SK-N-SH (cell line): ENCODE data around the gene PRDM10. TPM values are rescaled to one million over a fixed set of nuclear protein-coding genes. Genes with fewer than 3 reads are reported as not detected.

ENCODE experiments used
- CTCF ChIA-PET: fragments of 300-600, 350-600 bp; formaldehyde crosslinking; extraction: SDS; loops from one replicate; lab custom pipeline; 2021; lab: Yijun Ruan, JAX
- POLR2A ChIA-PET: fragments of 350-600 bp; sonication (Branson Sonifier 250); formaldehyde crosslinking; extraction: SDS; loops from one replicate; lab custom pipeline; 2020; ENCODE audit warnings: antibody characterized with exemption, inconsistent platforms; lab: Yijun Ruan, JAX
- DNase-seq: peaks from one replicate; pipeline ENCODE4 v3.0.0; 2012
- H2AFZ ChIP-seq: fragments of 200-600 bp; sonication (generic); 2 replicates; pipeline ENCODE4 v1.8.1; 2016; ENCODE audit warnings: antibody characterized with exemption, mild to moderate bottlenecking, low read depth
- H3F3A ChIP-seq: fragments of 200-600 bp; sonication (generic); replicated peaks from 2 replicates; pipeline ENCODE3; 2016; ENCODE audit warnings: antibody characterized with exemption, mild to moderate bottlenecking; ENCODE audit not compliant: insufficient read depth
- H3K27ac ChIP-seq, 2 experiments: fragments of 200-500 bp in 1 of 2; fragments of 200-600 bp in 1 of 2; sonication (Bioruptor generic) in 1 of 2; sonication (generic), shearing (Covaris generic) in 1 of 2; 2 replicates each; pipeline versions ENCODE4 v1.5.1 to v1.6.1; 2014 to 2016; ENCODE audit warnings: low read depth in 2 of 2, inconsistent platforms in 1 of 2, low read length in 1 of 2, mild to moderate bottlenecking in 1 of 2, mixed read lengths in 1 of 2
- H3K27me3 ChIP-seq: fragments of 200-600 bp; sonication (generic), shearing (Covaris generic); 2 replicates; pipeline ENCODE4 v1.6.1; 2016; ENCODE audit warnings: mixed run types; ENCODE audit not compliant: insufficient read depth
- H3K36me3 ChIP-seq, 2 experiments: fragments of 200-500 bp in 1 of 2; fragments of 200-600 bp in 1 of 2; sonication (Bioruptor generic) in 1 of 2; sonication (generic) in 1 of 2; replicated peaks in 1 of 2; 2 replicates each; pipeline versions ENCODE3 to v1.5.1; 2014 to 2016; ENCODE audit warnings: low read length in 1 of 2, mild to moderate bottlenecking in 1 of 2; ENCODE audit not compliant: insufficient read depth in 2 of 2, control insufficient read depth in 1 of 2
- H3K4me1 ChIP-seq, 2 experiments: fragments of 200-500 bp in 1 of 2; fragments of 200-600 bp in 1 of 2; sonication (Bioruptor generic) in 1 of 2; sonication (generic), shearing (Covaris generic) in 1 of 2; 2 replicates each; pipeline versions ENCODE4 v1.5.1 to v1.6.1; 2014 to 2016; ENCODE audit warnings: low read depth in 1 of 2, low read length in 1 of 2, mixed run types in 1 of 2; ENCODE audit not compliant: insufficient read depth in 2 of 2, control insufficient read depth in 1 of 2
- H3K4me2 ChIP-seq: fragments of 200-600 bp; sonication (generic), shearing (Covaris generic); 2 replicates; pipeline ENCODE4 v1.6.1; 2017; ENCODE audit warnings: mixed run types
- H3K4me3 ChIP-seq, 2 experiments: fragments of 200-500 bp in 1 of 2; fragments of 200-600 bp in 1 of 2; sonication (Bioruptor generic) in 1 of 2; sonication (generic), shearing (Covaris generic) in 1 of 2; 2 replicates each; pipeline versions ENCODE4 v1.5.1 to v1.8.1; 2014 to 2016; ENCODE audit warnings: low read depth in 2 of 2, inconsistent platforms in 1 of 2, low read length in 1 of 2, mild to moderate bottlenecking in 1 of 2, mixed read lengths in 1 of 2, moderate library complexity in 1 of 2
- H3K79me2 ChIP-seq: fragments of 200-600 bp; sonication (generic); 2 replicates; pipeline ENCODE4 v1.8.1; 2017; ENCODE audit warnings: mild to moderate bottlenecking; ENCODE audit not compliant: insufficient read depth
- H3K9ac ChIP-seq: fragments of 200-600 bp; sonication (generic); 2 replicates; pipeline ENCODE4 v1.6.1; 2017; ENCODE audit warnings: mixed run types
- H3K9me2 ChIP-seq: fragments of 200-600 bp; sonication (generic); 2 replicates; pipeline ENCODE4 v1.6.1; 2017; ENCODE audit warnings: mixed run types
- H3K9me3 ChIP-seq: fragments of 200-600 bp; sonication (generic); 2 replicates; pipeline ENCODE4 v1.6.1; 2017; ENCODE audit warnings: mixed run types, mild to moderate bottlenecking, moderate library complexity
- H4K20me1 ChIP-seq: fragments of 200-600 bp; sonication (generic); 2 replicates; pipeline ENCODE4 v1.6.1; 2017; ENCODE audit warnings: mild to moderate bottlenecking, mixed run types; ENCODE audit not compliant: insufficient read depth
- CHD2 ChIP-seq: fragments of 150-350 bp; IDR thresholded peaks from 2 replicates; pipeline ENCODE4 v1.6.1; 2018; ENCODE audit warnings: low read length; ENCODE audit not compliant: partially characterized antibody
- CTCF ChIP-seq: fragments of 200-600 bp; sonication (generic); IDR thresholded peaks from 2 replicates; pipeline ENCODE4 v1.6.1; 2017; ENCODE audit warnings: antibody characterized with exemption, mild to moderate bottlenecking, moderate library complexity
- ELF1 ChIP-seq: IDR thresholded peaks from 2 replicates; pipeline ENCODE4 v1.4.0; 2012
- EP300 ChIP-seq, 2 experiments: IDR thresholded peaks; 2 replicates each; pipeline versions ENCODE4 v1.4.0 to v1.6.1; 2012; ENCODE audit warnings: borderline replicate concordance in 1 of 2, low read depth in 1 of 2, low read length in 1 of 2
- FOSL2 ChIP-seq: IDR thresholded peaks from 2 replicates; pipeline ENCODE4 v1.4.0; 2012; ENCODE audit warnings: low read depth, mild to moderate bottlenecking, moderate library complexity, borderline replicate concordance
- GATA2 ChIP-seq: sonication (generic); formaldehyde crosslinking; IDR thresholded peaks from 2 replicates; pipeline ENCODE4 v1.5.0; 2020; ENCODE audit warnings: mild to moderate bottlenecking, missing genetic modification reagents
- JUND ChIP-seq: IDR thresholded peaks from 2 replicates; pipeline ENCODE4 v1.4.0; 2012
- MEF2A ChIP-seq: IDR thresholded peaks from 2 replicates; pipeline ENCODE4 v1.4.0; 2012; ENCODE audit warnings: low read depth, borderline replicate concordance
- NFIC ChIP-seq: IDR thresholded peaks from 2 replicates; pipeline ENCODE4 v1.4.0; 2012; ENCODE audit warnings: borderline replicate concordance
- NRF1 ChIP-seq: IDR thresholded peaks from 2 replicates; pipeline ENCODE4 v1.6.1; 2012; ENCODE audit warnings: low read depth, mild to moderate bottlenecking, low read length
- PBX3 ChIP-seq: IDR thresholded peaks from 2 replicates; pipeline ENCODE4; 2012
- POLR2AphosphoS5 ChIP-seq: IDR thresholded peaks from 2 replicates; pipeline ENCODE4 v1.6.1; 2012; ENCODE audit warnings: low read depth, low read length
- RXRA ChIP-seq: IDR thresholded peaks from 2 replicates; pipeline ENCODE4 v1.4.0; 2012; ENCODE audit warnings: low read depth, mild to moderate bottlenecking, borderline replicate concordance
- SMC3 ChIP-seq: IDR thresholded peaks from 2 replicates; pipeline ENCODE4 v1.6.1; 2012; ENCODE audit warnings: low read depth, low read length, improper control_type of control experiment
- TAF1 ChIP-seq: IDR thresholded peaks from 2 replicates; pipeline ENCODE4 v1.6.1; 2012; ENCODE audit warnings: low read depth, mild to moderate bottlenecking, low read length, moderate library complexity, borderline replicate concordance
- TEAD4 ChIP-seq: IDR thresholded peaks from 2 replicates; pipeline ENCODE4 v1.4.0; 2012; ENCODE audit warnings: mild to moderate bottlenecking, borderline replicate concordance; ENCODE audit not compliant: insufficient read depth
- WGBS: methylation state at CpG from one replicate; pipeline ENCODE4 v1.1.6; 2017; ENCODE audit warnings: low lambda C conversion rate; 5-methylcytosine and 5-hydroxymethylcytosine counted together
- polyA plus RNA-seq, 3 experiments: library from polyadenylated mRNA; depleted of rRNA; stranded (reverse); fragments of >200 nt; gene quantifications; 2 replicates each; pipeline ENCODE4 v1.2.3, GENCODE V29; 2012

Gene PRDM10
- polyA plus RNA-seq, 1 of the 3 experiments (the other 2 are of a cell fraction) = 1.9 TPM

GRCh38 chr11:129979046-129979605 lies 23.5 kb downstream of the PRDM10 start:
- Histone ChIP-seq H3K4me2 (no peak overlapping the region), H3K9me2 (no peaks in the 10 kb centered on the region), H3K27ac (no peak overlapping the region), H3K9me3 (no peaks in the 10 kb centered on the region), H3K4me3 (no peak overlapping the region), H3K79me2 (no peaks in the 10 kb centered on the region), H2AFZ (no peak overlapping the region), H3K27me3 (no peaks in the 10 kb centered on the region), H3K9ac (no peak overlapping the region), H3K36me3 (no peaks in the 10 kb centered on the region), H4K20me1 (no peaks in the 10 kb centered on the region), H3F3A (no peaks in the 10 kb centered on the region), H3K4me1 (no peaks in the 10 kb centered on the region; a peak in 1 of 4 replicates)
- DNase-seq = no peak
- TF ChIP-seq ELF1 (no peak), TAF1 (no peak), PBX3 (no peak), NRF1 (no peak), FOSL2 (no peak), JUND (no peak)
- CTCF ChIA-PET = interaction anchor here (0.8 kb wide), 1 partner anchor 9 kb away, joined by 3 read pairs; no protein-coding TSS in a partner anchor
- POLR2A ChIA-PET = interaction anchor here (1.2 kb wide), 1 partner anchor 20 kb away, joined by 3 read pairs; no protein-coding TSS in a partner anchor
- WGBS = 88% methylated on average over 7 of the region's 7 CpGs

DNA sequence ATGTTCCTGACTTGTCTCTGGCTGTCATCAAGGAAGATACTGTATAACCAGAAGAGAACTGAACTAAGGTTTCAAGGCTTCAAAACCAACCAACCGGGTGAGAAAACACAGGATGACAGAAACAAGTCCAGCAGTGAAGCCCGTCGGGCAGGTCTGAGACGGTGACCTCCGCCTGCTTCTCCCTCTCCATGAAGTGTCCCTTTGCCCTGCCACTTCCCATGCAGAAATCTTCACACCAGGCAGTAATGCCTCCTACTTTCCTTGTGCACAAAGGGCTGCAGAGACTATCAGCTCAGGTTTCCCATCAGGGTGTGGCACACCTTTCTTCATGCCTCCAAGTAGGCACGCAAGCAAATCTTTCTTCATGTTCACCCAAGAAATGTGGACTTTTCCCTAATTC lies 24.2 kb downstream of the PRDM10 start:
- no peak for DNase-seq
- Histone ChIP-seq H3K79me2 (no peaks in the 10 kb centered on the region), H3K9me2 (no peaks in the 10 kb centered on the region), H3K4me2 (no peak overlapping the region), H3K27me3 (no peaks in the 10 kb centered on the region), H3K27ac (no peak overlapping the region), H3F3A (no peaks in the 10 kb centered on the region), H3K36me3 (no peaks in the 10 kb centered on the region), H4K20me1 (no peaks in the 10 kb centered on the region), H2AFZ (no peak overlapping the region), H3K9me3 (no peaks in the 10 kb centered on the region), H3K4me3 (no peak overlapping the region), H3K4me1 (no peaks in the 10 kb centered on the region; a peak in 1 of 4 replicates), H3K9ac (no peak overlapping the region)
- ChIA-PET CTCF (interaction anchor here (0.7 to 1.3 kb wide), 2 partner anchors 154 to 331 kb away, joined by 3 to 4 read pairs; no protein-coding TSS in a partner anchor), POLR2A (no interaction called here)
- WGBS = 96% methylated on average over 6 of the region's 6 CpGs
- TF ChIP-seq JUND = no peak
- no peak for TF ChIP-seq GATA2 (CRISPR knock-in tag)
- TF ChIP-seq NFIC = no peak
- no peak for TF ChIP-seq MEF2A
- TF ChIP-seq RXRA = no peak
- TF ChIP-seq POLR2AphosphoS5 = no peak
- TF ChIP-seq CTCF = no peak
- TF ChIP-seq TEAD4 = no peak
- TF ChIP-seq PBX3 = no peak
- TF ChIP-seq FOSL2 = no peak
- TF ChIP-seq CHD2 = no peak
- no peak for TF ChIP-seq EP300 (IDR thresholded peaks at IDR 0.05; ENCODE audit: borderline replicate concordance in 1 of 2, low read depth in 1 of 2, low read length in 1 of 2)
- no peak for TF ChIP-seq SMC3
